SW 1271 (cell line): Measurements from ENCODE around the gene ACSL5.
"Not testable (repeated sequence)": the region's sequence is repeated elsewhere in the genome, so short reads cannot be mapped to it uniquely, and the experiment has no call there.

Experiments
- DNase-seq, 2 experiments: peaks; one replicate each; lab custom pipeline; 2025; lab: John Stamatoyannopoulos, UW

Gene ACSL5

GRCh38 chr10:112351146-112351545 lies 22.8 kb upstream of the ACSL5 start:
- no peak for DNase-seq

DNA sequence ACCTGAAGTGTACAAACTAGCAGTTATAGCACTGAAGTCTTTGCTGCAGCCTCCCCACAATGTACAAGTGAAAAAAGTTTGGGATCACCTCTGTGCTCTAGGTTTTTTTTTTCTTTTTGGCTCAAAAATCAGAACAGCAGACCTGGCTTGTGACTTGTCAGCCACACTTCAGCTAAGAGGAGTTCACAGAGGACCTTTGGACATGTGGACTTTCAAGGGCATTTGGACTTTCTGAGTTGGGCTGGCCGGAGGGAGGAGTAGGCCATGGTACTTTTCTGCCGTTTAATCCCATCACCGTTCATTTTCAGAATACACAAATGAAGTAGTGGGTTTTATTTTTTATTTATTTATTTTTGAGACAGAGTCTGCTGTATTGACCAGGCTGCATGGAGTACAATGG lies 21.9 kb upstream of the ACSL5 start:
- DNase-seq: no peak

GRCh38 chr10:112353046-112353445 lies 20.9 kb upstream of the ACSL5 start:
- DNase-seq: no peak

DNA sequence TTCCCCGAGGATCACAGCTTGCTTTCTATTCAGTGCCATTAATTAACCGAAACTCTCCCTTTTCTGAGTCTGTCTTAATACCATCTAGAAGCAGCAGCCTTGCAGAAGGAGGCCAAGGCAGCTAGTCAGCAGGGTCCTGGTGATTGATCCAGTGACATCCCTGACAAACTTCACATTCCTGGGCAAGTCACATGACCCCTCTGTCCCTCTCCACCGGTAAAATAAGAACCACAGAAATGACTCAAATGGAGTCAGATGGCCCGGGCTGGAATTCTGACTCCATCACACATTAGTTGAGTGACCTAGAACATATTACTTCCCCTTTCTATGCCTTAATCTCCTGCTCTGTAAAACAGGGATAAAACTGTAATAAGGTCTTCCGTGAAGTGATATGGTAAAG lies 17.2 kb upstream of the ACSL5 start:
- DNase-seq: no peak

- DNase-seq: no peak
These were observed 14.2 kb upstream of the ACSL5 start for GRCh38 chr10:112359606-112360307.

DNA sequence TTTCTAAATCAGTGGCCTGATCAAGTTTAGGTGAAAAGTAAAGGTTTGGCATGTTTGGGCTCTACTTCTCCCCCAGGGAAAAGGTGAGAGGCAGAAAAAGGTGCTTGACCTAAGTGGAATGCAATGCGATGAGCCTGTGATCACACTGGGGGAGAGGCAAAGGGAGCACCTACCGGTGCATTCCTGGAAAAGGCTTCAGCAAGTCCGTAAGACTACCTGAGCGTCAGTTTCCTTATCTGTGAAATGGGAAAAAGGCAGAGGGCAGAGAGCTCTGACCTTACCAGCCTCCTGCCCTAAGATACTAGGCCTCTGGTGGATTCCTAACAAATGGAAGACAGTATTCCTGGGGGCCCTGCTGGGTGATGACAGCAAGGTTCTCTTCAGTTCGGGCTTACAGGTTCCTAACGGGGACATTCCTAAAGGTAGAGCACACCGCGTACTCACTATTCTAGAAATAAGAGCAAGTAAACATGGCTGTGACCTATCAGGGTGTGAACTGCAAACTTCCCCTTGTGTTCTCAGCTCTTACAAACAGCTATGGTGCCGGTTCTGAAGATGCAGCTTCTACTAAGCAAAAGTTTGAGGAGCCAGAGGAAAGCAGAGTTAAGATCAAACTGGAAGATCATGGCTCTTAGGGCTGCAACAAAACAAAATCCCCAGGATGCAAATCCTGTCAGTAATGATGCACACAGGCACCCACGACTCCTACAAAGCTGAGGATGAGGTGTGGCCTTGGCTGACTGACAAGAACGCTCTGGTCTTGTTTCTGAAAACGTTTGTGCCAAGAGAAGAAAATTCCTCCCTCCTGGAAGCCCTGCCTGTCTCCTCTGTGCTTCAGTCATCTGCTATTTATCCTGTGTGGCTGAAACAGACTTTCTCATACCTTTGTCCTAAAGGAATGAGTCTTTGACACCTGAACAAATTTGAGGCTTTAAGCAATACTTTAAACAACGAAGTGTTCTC lies 13.3 kb upstream of the ACSL5 start:
- DNase-seq: no peak

GRCh38 chr10:112361951-112362751 lies 11.8 kb upstream of the ACSL5 start:
- no peak for DNase-seq

DNA sequence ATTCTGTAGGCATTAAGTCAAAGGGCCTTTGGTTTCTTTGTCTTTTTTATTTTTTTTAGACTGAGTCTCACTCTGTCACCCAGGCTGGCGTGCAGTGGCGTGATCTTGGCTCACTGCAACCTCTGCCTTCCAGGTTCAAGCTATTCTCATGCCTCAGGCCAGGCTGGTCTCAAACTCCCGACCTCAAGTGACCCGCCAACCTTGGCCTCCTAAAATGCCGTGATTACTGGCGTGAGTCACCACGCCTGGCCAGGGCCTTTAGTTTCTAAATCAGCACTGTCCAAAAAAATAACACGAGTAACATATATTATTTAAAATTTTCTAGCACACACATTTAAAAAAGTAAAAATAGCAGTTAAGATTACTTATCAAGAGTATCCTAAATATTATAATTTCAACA lies 11.1 kb upstream of the ACSL5 start:
- DNase-seq: no peak

DNA sequence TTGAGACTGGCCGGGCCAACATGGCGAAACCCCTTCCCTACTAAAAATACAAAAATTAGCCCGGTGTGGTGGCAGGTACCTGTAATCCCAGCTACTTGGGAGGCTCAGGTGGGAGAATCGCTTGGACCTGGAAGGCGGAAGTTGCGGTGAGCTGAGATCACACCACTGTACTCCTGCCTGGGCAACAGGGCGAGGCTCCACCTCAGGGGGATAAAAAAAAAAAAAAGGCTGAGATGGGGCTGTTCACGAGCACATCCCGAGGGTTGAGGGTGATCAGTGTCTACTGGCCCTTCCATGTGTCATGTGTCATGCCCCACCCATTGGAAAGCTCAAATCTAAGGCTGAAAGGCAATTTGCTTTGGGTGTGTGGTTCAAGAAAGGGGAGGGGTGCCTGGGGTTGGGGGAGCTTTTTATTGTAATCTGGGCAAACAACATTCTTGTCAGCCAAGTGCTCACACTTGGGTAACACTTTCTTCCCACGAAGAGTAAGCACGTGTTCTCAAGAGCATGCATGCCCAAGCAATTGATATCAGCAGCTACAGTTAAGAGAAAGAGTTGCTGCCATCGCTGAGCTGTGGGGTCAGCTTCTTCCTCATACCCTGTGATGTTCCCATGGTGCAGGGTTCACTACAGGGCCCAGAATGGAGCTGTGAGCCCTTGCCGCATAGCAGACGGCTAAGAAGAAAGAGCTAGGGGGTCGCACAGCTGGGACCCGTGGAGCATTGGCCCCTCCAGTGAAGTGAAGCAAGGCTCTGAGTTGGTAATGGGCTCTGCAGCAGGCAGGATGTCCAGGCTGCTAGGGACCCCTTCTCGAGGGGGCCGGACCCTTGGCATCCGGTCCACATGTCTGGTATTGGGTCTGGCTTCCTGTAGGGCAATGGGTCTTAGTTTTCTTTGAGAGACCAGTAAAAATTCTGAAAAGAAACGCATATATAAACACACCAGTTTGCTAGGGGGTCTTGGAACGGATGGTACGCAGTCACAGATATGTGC lies 9.9 kb upstream of the ACSL5 start:
- no peak for DNase-seq

DNA sequence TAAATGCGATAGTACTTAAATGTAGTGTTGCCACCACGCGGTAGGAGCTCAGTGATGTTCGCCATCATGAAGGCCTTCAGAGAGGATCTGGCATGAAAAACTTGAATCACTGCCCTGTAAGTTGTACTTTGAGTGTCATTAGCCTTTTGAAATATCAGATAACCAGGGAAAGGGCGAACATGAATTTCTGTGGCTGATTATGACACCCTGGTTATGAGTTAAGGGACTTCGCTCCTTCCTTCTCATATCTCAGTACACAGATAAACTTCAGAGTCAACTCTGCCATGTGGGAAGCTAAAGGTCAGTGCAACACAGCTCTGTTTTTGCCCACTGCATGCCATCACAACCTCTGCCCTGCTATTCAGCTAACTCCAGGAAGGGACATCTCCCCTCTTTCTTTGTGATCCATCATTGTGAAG lies 8.9 kb upstream of the ACSL5 start:
- no peak for DNase-seq

- no peak for DNase-seq
These were observed 8.5 kb upstream of the ACSL5 start for GRCh38 chr10:112365451-112365850.

DNA sequence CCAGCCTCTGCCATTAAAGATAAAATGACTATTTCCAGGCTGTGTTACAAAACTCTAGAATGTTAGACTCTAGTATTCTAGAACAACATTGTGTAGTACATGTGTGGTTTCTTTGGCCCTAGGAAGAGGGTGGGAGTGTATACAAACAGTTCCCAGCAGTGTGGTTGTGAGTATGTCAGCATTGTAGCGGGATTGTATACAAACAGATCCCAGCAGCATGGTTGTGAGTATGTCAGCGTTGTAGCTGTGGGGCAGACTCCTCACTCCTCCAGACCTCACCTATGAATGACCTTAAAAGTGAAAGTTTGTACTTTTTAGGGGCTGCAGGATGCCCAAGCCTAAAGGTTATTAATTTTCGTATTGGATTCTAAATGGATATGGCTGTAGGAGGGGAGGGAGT lies 6.9 kb upstream of the ACSL5 start:
- no peak for DNase-seq

- no peak for DNase-seq
These were observed 6.4 kb upstream of the ACSL5 start for GRCh38 chr10:112367516-112367915.

DNA sequence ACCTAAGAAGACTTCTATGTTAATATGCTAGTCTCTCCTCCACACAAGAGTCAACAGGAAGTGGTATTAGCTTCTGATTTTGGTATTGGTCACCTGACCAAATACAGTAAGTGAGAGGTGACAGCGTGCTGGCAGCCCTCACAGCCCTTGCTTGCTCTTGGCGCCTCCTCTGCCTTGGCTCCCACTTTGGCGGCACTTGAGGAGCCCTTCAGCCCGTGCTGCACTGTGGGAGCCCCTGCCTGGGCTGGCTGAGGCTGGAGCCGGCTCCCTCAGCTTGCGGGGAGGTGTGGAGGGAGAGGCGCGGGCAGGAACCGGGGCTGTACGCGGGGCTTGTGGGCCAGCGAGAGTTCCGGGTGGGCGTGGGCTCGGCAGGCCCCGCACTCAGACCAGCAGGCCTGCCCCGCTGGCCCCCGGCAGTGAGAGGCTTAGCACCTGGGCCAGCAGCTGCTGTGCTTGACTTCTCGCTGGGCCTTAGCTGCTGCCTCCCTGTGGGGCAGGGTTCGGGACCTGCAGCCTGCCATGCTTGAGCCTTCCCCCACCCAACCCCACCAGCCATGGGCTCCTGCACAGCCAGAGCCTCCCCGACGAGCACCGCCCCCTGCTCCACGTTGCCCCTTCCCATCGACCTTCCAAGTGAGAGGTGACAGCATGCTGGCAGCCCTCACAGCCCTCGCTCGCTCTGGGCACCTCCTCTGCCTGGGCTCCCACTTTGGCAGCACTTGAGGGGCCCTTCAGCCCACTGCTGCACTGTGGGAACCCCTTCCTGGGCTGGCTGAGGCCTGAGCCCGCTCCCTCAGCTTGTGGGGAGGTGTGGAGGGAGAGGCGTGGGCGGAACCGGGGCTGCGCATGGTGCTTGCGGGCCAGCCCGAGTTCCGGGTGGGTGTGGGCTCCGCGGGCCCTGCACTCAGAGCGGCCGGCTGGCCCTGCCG lies 4.2 kb upstream of the ACSL5 start:
- DNase-seq: no peak

DNA sequence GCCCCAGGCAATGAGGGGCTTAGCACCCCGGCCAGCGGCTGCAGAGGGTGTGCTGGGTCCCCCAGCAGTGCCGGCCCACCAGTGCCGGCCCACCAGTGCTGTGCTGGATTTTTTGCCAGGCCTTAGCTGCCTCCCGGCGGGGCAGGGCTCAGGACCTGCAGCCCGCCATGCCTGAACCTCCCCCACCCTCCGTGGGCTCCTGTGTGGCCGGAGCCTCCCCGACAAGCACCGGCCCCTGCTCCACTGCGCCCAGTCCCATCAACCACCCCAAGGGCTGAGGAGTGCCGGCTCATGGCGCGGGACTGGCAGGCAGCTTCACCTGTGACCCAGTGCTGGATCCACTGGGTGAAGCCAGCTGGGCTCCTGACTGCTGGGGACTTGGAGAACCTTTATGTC lies 3.5 kb upstream of the ACSL5 start:
- no peak for DNase-seq

- not testable (repeated sequence) for DNase-seq
These were observed 2.6 kb upstream of the ACSL5 start for GRCh38 chr10:112371326-112371725.

- not testable (repeated sequence) for DNase-seq
These were observed 1.6 kb upstream of the ACSL5 start for GRCh38 chr10:112372182-112372810.

DNA sequence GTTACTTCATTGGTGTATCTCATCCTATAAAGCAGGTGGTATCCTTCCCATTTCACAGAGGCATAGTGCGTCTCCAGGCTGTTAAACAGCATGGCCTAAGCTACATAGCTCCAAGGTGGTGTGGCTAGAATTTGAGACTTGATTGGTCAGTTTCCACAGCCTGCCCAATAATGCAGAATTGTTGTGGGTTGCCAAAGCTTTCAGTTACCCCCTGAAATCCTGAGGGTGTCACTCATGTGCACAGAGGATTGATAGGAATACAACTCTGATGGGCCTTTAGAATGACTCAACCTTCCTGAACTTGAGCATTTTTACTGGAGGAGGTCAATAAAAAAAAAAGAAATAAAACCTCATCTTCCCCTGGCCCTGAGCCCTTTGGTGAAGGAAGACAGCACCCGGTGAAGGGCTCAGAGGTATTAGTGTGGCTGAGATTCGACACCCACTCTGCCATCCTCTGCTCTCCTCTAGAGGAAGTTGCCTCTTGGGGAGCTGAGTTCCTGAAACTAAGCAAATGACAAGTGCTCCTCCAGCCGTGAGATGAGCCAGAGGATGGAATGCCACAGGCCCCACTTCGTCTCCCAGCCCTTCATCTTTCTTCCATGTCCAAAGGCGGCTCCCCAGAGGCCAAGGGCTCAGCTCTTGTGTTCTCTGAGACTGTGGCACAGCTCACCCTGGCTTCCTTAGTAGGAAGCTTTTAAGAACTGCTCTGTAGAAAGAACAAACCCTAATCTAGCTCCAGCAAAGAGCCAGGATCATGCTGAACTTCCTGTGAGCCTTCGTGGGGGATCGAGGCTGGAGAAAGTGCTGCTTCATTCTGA lies 1.0 kb downstream of the ACSL5 start:
- no peak for DNase-seq
